Chondrocyte (in vitro differentiated cells): ENCODE data around the gene COIL. TPM values are rescaled to one million over a fixed set of nuclear protein-coding genes. Genes with fewer than 3 reads are reported as not detected.
A peak's percentile ranks its signal among the peaks of the same experiment; 100 is the strongest.

Experiments
- DNase-seq: peaks from one replicate; pipeline ENCODE4 v3.0.0; 2021; ENCODE audit warnings: mixed read lengths, low spot score
- H3K27ac Mint-ChIP-seq: one replicate; pipeline ENCODE4 v1.8.0; 2021; ENCODE audit warnings: mild to moderate bottlenecking, moderate library complexity, mixed read lengths; ENCODE audit not compliant: unreplicated experiment
- H3K27me3 Mint-ChIP-seq: 2 replicates; pipeline ENCODE4 v1.8.0; 2021; ENCODE audit warnings: low read depth, mixed read lengths
- H3K36me3 Mint-ChIP-seq: 2 replicates; pipeline ENCODE4 v1.8.0; 2021; ENCODE audit warnings: low read depth, mixed read lengths
- H3K4me1 Mint-ChIP-seq: 2 replicates; pipeline ENCODE4 v1.8.0; 2021; ENCODE audit warnings: low read depth, mild to moderate bottlenecking, mixed read lengths
- H3K4me3 Mint-ChIP-seq: one replicate; pipeline ENCODE4 v1.8.0; 2021; ENCODE audit warnings: mild to moderate bottlenecking, moderate library complexity, mixed read lengths; ENCODE audit not compliant: unreplicated experiment
- H3K9me3 Mint-ChIP-seq: 2 replicates; pipeline ENCODE4 v1.8.0; 2021; ENCODE audit warnings: low read depth, mixed read lengths
- total RNA-seq: library from RNA; stranded (reverse); gene quantifications from 3 replicates; pipeline ENCODE4 v1.2.1, GENCODE V29; 2021
- TF ChIP-seq, protein P1 (sequence below): fragments of 200-600 bp; sonication (generic); IDR thresholded peaks from 2 replicates; pipeline ENCODE4 v1.5.0; 2021; ENCODE audit warnings: antibody characterized with exemption, mild to moderate bottlenecking, moderate library complexity

The COIL gene
- total RNA-seq, 1 donor from 2014 or later, result 12.2 TPM

DNA sequence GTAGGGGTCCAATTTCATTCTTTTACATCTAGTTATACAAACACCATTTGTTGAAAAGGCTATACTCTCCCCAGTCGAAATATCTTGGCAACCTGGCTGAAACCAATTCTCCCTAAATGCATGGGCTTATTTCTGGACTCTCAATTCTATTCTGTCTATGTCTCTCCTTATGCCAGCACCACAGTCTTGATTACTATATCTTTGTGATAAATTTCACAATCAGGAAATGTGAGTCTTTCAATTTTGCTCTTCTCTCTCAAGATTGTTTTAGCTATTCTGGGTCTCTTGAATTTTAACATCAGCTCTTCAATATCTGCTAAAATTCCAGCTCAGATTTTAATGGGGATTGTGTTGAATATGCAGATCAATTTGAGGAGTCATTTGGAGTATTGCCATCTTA, 41.1 kb downstream of the COIL start:
- peaks cover 18% of the 10 kb centered on the region for H3K4me1 Mint-ChIP-seq
- TF ChIP-seq, protein P1, sequence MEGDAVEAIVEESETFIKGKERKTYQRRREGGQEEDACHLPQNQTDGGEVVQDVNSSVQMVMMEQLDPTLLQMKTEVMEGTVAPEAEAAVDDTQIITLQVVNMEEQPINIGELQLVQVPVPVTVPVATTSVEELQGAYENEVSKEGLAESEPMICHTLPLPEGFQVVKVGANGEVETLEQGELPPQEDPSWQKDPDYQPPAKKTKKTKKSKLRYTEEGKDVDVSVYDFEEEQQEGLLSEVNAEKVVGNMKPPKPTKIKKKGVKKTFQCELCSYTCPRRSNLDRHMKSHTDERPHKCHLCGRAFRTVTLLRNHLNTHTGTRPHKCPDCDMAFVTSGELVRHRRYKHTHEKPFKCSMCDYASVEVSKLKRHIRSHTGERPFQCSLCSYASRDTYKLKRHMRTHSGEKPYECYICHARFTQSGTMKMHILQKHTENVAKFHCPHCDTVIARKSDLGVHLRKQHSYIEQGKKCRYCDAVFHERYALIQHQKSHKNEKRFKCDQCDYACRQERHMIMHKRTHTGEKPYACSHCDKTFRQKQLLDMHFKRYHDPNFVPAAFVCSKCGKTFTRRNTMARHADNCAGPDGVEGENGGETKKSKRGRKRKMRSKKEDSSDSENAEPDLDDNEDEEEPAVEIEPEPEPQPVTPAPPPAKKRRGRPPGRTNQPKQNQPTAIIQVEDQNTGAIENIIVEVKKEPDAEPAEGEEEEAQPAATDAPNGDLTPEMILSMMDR, result no peak
- H3K9me3 Mint-ChIP-seq, result peaks cover 15% of the 10 kb centered on the region
- DNase-seq, result no peak
- H3K27me3 Mint-ChIP-seq, result no peaks in the 10 kb centered on the region
- no peaks in the 10 kb centered on the region for H3K36me3 Mint-ChIP-seq
- no peak overlapping the region for H3K27ac Mint-ChIP-seq
- no peak overlapping the region for H3K4me3 Mint-ChIP-seq

GRCh38 chr17:56918916-56919315, 41.9 kb downstream of the COIL start:
- no peak for DNase-seq
- Mint-ChIP-seq H3K4me1 (peaks cover 22% of the 10 kb centered on the region), H3K4me3 (no peak overlapping the region), H3K9me3 (peaks cover 15% of the 10 kb centered on the region), H3K27me3 (no peaks in the 10 kb centered on the region), H3K36me3 (no peaks in the 10 kb centered on the region), H3K27ac (no peak overlapping the region)
- TF ChIP-seq, protein P1, result no peak

DNA sequence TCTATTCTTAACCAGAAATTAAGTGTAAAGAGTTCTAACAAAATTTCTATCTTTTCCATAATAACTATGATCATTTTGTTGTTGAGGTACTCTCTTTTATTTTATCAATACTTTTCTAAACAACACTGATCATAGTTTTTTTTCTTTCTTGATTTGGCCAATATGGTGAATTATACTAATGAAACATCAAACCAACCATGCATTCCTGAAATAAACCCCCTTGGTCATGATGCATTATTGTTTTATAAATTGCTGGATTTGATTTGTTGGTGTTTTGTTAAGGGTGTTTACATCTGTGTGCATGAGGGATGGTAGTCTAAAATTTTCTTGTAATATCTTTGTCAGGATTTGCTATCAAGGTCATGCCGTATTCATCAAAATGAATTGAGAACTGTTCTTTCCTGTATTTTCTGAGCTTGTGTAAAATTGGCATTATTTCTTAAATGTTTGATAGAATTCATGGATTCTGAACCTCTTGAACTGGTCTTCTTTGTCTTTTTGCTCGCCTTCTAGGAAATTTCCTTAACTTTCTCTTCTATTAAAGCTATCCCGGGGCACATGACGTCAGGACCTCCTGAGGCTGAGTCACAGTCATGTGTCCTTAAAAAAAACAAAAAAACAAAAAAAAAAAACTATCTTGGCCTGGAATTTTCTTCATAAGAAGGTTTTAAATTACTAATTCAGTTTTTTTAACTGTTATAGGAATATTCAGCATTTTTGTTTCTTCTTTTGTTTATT, 43.1 kb downstream of the COIL start:
- H3K27me3 Mint-ChIP-seq, result no peaks in the 10 kb centered on the region
- peaks cover 27% of the 10 kb centered on the region for H3K4me1 Mint-ChIP-seq
- no peak overlapping the region for H3K4me3 Mint-ChIP-seq
- TF ChIP-seq, protein P1, result no peak
- H3K36me3 Mint-ChIP-seq, result no peaks in the 10 kb centered on the region
- no peak for DNase-seq
- H3K9me3 Mint-ChIP-seq, result peaks cover 15% of the 10 kb centered on the region
- peak overlapping the region; percentile 37 for H3K27ac Mint-ChIP-seq

DNA sequence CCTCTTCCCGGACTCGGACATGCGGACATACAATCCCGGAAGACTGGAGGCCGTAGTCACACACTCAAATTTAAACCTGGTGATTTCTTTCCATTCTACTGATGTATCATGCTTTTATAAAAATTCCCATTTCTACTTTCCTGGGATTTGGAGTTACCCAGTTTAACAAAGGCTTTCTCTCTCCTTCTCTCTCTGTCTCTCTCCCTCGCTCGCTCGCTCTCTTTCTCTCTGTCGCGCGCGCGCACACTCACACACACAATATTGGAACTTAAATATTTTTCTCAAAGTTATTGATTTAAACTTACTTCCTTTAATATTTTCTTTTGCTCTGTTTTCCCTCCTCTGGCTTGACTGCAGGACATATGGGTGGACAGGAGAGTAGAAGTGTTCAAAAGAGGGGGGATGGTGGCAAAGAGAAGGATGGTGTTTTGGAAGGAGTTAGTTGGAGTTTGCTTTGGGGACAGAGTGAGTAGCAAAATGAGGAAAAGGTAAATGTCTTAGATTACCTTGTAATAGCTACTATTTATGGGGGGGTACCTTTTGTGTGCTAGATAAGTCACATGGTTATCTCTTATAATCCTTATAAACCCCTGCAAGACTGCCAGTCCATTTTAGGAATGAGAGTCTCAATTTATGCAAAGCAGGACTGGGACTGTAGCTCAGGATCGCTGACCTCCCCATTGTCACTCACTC, 46.1 kb downstream of the COIL start:
- Mint-ChIP-seq H3K9me3 (peaks cover 13% of the 10 kb centered on the region), H3K4me1 (peaks cover 44% of the 10 kb centered on the region), H3K27me3 (no peaks in the 10 kb centered on the region), H3K4me3 (peak overlapping the region; percentile 90), H3K36me3 (no peaks in the 10 kb centered on the region), H3K27ac (peak overlapping the region; percentile 94)
- DNase-seq, result no peak
- TF ChIP-seq, protein P1, result no peak

DNA sequence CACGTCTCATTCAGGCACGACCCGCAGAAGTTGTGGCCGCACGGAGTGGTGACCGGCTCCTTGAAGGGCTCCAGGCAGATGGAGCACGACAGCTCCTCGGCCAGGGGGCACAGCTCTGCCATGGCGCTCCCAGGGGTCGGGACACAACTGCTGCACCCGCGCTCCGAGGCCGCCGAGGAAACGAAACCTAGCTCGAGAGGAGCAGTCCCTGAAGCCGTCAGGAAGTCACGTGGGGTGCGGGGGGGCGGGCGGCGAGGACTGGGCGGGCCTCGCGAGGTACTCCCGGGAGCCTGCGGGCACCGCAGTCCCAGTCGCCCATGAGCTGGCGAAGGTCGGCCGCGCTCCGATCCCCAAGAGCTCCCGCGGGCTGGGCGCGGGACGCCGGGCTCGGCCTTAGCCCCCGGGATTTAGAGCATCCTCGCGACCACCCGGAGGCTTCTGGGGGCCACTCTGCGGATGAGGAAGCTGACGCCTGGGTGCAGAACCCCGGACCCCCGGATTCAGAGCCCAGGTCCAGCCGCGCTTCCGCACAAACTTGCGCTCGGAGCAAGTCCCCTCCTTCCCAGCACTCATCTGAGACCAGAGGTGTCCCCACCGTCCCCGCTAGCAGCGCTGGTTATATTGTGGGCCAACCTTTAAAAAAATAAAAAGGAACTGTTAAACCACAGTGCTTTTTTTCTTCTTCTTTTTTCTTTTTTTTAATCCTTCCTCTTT, 46.8 kb downstream of the COIL start, which contains the start of gene TRIM25:
Gene TRIM25 (minus strand): TSS at position 183 of the 714 bp plus-strand sequence. CDS start 61 bp downstream, at position 122.
- no peaks in the 10 kb centered on the region for H3K36me3 Mint-ChIP-seq
- TF ChIP-seq, protein P1, result no peak
- peak within 1 kb of the TSS; percentile 90 for H3K4me3 Mint-ChIP-seq
- peaks cover 44% of the 10 kb centered on the region for H3K4me1 Mint-ChIP-seq
- no peak for DNase-seq
- peaks cover 11% of the 10 kb centered on the region for H3K9me3 Mint-ChIP-seq
- no peaks in the 10 kb centered on the region for H3K27me3 Mint-ChIP-seq
- H3K27ac Mint-ChIP-seq, result peak within 1 kb of the TSS; percentile 94
